Cerebellar cortex (tissue), 1 donor: Measurements from ENCODE around the gene PPP2R1B.
"Not testable (repeated sequence)": the region's sequence is repeated elsewhere in the genome, so short reads cannot be mapped to it uniquely, and the experiment has no call there.

Experiments used
- DNase-seq: peaks from one replicate; pipeline ENCODE4 v3.0.0-alpha.2; 2015; ENCODE audit warnings: low spot score

The PPP2R1B gene

DNA sequence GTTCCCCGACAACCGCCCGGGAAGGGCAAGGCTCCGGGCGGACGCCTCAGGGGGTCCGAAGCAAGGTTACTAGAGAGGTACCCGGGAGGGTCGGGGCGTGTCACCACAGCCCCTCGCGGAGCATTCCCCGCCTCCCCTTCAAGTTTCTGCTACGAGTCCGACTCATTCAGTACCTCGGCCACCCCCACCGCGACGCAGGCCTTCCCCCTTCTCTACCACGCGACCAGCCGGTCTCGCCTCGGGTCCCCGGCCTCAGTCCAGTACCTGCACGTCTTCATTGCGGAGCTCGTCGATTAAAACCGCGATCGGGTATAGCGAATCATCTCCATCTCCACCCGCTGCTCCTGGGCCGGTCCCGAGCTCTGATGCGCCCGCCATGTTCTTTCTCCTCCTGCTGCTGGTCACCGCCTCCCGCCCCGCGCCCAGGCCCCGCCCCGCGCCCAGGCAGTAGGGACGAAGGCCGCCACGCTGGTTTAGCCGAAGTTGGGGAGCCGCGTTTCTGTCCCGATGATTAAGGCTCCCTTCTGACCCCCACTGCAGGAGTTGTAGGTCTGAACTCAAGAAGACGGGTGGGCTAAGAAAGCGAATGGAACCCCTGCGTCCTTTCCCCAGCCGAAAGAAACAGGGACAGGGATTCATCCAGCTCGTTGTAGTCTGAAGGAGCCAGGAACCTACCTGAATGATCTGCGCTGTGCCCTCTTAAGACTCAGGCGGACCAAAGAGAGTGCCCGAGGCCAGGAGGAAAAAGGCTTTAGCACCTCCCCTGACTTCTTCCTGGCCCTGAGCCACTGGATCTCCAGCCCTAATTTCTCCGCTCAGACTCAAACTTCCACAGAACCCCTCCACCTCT lies at the start of gene PPP2R1B:
Gene PPP2R1B (minus strand): TSS at position 406 of the 850 bp plus-strand sequence. CDS start 28 bp downstream, at position 378.
- peak; percentile 89 for DNase-seq

DNA sequence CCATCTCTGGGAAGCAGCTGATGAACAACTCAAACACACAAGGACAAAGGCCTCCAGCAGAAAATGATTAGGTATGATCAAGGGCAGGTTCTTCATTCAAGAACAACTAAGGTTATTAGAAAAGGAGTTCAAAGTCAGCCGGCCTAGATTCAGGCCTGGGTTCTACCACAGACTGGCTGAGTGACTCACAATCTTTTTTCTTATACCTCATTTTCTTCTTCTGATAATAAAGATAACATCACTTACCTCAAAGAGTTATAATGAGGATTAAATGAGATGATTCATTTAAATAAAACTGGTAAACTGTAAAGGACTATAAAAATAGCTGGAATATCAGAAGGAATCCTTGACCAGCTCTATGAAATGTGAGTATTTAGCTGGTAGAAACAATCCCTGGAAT lies 49.3 kb upstream of the PPP2R1B start:
- DNase-seq = no peak

DNA sequence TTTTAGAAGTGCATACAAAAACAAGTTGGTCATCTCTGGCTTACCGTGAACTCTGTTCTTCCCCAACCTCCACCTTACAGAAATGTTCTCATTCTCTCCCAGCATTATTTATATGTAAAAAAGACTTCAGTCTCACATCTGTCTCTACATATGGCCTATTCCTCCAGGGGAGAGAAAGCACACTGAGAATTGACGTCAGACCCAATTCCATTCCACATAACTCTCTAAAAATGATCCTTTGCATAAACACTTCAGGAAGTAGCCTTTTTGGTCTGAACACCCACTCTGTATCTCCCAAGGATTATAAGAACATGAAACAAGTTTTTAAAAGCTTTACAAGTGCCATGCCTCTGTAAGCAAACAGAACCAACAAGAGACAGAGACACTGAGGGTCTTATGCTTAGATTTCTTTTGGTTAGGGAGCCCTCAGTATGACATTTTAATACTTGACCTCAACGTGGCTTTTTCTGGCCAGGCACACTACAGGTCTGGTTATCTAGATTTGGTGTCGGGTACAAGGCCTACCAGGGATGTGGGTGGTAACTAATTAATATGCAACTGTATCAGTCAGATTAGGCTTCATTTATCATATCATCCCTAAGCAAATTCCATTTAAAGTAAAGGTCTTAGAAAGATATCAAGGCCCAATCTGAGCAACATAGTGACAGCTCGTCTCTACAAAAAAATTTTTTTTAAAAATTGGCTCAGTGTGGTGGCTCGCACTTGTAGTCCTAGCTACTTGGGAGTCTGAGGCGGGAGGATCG lies 48.5 kb upstream of the PPP2R1B start:
- no peak for DNase-seq

DNA sequence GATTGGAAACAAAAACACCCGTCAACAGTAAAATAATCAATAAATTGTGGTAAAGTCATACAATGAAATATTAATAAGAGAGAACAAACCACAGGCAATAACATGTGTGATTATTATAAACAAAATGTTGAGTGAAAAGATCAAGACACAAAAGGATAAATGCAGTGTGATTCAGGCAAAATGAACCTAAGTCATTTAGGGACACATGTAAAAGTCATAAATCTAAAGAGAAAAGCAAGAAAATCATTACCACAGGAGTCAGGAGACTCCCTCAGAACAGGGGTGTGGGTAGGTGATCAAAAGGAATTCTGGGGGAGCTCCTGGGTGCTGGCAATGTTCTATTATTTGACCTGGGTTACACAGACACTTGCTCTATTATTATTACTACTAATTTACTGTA lies 47.9 kb upstream of the PPP2R1B start:
- DNase-seq = no peak

DNA sequence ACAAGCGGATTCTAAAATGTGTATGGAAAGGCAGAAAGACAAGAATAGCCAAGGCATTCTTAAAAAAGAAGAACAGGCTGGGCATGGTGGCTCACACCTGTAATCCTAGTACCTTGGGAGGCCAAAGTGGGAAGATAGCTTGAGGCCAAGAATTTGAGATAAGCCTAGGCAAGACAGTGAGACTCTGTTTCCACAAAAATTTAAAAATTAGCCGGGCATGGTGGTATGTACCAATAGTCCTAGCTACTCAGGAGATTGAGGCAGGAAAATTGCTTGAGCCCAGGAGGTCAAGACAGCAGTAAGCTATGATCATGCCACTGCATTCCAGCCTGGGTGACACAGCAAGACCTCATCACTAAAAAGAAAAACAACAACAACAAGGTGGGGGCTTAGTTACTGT lies 46.0 kb upstream of the PPP2R1B start:
- no peak for DNase-seq

DNA sequence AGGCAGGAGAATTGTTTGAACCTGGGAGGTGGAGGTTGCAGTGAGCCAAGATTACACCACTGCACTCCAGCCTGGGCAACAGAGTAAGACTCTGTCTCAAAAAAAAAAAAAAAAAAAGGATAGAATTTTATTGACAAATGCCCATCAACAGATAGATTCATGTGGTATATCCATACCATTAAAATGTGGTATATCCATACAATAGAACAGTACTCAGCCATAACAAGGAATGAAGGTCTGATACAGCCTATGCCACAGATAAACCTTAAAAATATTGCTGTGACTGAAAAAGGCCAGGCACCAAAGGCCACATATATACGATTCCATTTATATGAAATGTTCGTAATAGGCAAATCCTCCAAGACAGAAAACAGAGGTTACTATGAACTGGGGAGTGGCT lies 45.3 kb upstream of the PPP2R1B start:
- DNase-seq = no peak

DNA sequence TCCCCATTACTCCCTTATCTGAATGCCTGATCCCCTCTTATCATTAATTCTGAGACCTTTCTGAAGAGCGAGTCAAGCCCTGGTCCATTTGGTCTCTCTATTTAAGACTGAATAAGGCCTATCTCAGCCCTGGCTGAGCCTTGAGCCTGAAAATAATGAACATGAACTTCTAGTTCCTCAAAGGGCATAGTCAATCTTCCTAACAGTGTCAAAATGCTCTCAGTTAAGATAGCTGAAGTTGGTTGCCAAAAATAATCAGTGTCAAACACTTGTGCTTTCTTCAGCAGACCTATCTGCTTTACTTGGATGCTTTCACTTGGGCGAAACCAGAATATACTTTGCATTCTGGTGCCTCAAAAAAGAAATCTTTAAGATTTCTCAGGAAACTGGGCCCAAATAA lies 42.6 kb upstream of the PPP2R1B start:
- no peak for DNase-seq

DNA sequence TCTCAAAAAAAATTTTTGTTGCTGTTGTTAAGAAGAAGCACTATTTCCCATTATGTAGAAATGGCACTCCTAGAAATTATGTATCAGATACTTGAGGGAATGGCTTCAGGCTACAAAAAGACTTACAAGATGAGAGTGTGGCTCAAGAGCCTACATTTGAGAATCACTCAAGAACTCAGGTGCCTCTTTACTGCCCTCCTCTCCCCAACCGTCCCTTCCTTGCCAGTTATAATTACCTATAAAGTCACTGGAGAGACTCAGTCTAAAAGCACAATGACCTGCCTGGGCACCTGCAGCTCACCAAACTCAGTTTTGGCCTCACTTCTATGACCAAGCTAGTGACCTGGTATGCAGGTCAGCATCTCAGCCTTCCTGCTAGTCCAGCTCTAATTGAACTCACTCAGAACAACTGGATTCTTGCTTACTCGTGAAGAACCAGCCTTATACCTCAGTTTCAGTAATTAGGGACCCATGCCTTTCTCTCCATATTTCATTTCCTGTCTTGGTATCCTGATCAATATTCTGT lies 41.9 kb upstream of the PPP2R1B start:
- no peak for DNase-seq

DNA sequence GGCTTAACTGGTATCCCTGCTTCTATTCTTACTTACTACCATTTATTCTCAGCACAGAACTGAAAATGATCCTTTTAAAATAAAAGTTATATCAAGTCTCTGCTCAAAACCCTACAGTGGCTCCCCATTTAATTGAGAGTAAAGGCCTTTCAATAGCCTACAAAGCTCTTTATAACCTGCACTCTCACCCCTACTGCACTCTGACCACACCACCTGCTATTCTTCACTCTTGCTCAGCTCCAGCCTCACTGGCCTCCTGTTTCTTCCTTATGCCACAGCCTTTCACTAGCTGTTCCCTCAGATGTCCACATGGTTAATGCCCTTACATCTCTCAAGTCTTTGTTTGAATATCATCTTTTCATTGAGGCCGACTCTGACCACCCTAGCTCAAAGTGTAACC lies 40.9 kb upstream of the PPP2R1B start:
- DNase-seq = no peak

DNA sequence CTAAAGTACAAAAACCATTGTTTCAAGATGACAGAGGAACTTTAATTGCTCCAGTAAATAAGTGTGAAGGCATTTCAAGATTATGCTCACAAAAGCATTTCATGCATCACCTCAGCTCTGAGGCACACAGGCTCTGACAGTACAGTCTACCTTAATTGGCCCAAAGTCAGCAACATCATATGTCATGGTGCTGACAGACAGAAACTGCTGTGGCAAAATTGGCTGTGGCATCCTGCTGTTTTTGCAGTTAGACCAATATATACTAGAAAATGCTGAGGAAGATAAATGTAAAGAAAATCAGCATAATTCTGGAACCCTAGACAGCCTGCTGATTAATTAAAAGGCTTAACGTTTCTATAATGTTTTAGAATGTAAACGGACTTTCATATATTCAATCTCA lies 34.9 kb upstream of the PPP2R1B start:
- DNase-seq = peak; percentile 77

DNA sequence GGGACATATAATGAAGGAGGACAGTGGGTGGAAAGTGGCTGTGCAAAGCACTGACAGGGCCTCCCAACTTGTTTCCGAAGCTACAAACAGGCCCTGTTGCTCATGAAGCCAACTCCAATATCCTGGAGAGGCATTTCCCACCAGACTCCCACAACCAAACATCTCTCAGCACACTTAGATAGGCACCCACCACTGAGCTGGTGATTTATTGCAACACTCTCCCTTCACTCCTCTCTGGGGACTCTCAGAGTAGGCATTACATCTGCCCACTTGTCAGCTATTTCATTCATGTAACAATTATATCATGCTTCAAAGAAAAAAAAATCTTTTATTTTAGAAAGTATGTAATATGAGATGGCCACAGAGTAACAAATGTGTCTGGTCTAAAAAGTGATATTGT lies 32.1 kb upstream of the PPP2R1B start:
- DNase-seq = no peak

DNA sequence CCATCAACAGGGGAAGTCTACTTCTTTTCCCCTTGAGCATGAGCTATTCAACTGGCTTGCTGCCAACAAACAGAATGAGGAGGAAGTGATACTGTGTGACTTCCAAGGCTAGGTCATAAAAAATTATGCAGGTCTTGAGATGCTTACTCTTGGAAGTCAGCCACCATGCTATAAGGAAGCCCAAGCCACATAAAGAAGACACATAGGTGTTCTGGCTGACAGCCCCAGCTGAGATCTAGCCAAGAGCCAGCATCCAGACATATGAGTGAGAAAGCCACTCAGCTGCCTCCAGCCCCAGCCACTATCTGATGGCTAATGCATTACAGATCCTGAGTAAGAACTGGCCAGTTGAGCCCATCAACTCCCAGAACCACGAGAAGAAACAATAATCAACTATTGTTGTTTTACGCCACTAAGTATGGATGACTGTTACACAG lies 31.0 kb upstream of the PPP2R1B start:
- DNase-seq = no peak

DNA sequence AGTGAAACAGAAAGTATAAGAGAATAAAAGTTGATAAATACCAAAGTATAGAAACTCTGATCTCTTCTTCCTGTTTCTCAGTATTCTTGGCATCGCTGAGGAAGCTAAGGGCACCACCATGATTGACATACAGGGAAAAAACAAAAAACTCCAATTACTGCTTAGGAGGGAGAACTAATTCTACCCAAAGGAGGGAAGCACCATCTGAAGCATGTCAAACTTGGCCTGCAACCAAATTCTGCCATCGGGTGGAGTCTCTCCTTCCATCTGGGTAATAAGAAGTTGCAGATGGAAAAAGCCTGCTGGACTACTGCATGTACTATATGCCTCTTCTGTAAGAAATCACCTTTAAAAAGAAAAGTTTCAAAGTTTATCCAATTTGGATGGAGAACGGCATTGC lies 30.5 kb upstream of the PPP2R1B start:
- peak; percentile 85 for DNase-seq

DNA sequence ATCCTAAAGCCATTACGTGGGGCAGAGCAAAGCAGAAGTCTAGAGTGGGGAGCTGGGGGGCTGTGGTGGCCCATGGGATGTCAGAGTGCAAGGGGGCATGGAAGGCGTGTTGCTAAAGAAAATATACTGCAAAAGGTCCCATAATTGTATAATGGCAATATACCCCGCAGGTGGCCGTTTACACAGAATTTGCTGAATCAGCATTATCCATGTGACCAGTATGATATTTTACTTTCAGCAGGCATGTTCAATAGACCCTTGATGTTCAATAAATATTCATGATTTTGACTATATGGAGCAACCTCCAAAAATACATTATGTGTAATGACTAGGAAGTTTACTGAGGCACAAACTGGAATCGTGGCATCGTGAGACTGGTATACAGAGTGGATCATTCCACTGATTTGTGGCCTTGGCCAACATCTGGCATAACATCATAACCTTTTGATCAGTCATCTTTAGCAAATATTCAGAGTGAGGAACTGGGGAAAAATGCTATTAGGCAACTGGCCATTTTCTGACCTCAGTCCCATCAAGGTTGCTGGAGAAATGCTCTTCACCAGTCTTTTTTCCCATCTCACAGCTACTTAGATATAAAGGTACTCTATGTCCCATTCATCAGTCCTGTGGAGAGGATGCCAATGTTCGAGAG lies 29.3 kb upstream of the PPP2R1B start:
- DNase-seq = no peak

DNA sequence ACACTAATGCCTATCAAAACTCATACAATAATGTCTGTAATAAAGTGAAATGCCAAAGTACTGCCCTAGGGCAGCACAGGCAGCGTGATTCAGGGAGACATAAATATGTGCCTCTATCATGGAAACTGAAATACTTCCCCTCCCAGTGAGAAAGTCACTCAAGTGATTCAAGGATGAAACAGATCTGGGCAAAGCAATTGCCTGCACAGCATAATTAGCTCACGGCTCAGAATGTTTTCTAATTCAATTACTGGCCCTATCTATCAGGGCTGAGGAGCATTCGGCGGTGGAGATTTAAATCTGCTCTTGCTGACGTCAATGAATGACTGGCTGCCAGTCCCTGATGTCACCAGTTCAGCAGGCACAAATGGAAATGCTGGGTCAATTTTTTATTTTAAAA lies 27.7 kb upstream of the PPP2R1B start:
- peak; percentile 31 for DNase-seq

DNA sequence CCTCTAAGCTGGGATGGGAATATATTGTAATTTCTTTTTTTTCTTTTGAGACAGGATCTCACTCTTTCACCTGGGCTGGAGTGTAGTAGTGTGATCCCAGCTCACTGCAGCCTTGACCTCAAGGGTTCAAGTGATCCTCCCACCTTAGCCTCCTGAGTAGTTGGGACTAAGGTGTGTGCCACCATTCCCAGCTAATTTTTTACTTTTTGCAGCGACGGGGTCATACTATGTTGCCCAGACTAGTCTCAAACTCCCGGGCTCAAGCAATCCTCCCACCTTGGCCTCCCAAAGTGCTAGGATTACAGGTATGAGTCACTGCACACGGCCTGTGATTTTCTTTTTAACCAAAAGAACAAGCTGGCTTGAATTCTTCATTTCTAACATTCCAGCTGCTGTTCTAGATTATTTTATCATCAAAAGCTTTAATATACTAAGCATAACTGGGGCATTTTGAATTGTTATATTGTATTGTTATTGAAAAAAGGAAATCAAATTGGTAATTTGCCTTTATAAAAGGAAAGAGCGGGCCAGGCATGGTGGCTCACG lies 26.8 kb upstream of the PPP2R1B start:
- no peak for DNase-seq

DNA sequence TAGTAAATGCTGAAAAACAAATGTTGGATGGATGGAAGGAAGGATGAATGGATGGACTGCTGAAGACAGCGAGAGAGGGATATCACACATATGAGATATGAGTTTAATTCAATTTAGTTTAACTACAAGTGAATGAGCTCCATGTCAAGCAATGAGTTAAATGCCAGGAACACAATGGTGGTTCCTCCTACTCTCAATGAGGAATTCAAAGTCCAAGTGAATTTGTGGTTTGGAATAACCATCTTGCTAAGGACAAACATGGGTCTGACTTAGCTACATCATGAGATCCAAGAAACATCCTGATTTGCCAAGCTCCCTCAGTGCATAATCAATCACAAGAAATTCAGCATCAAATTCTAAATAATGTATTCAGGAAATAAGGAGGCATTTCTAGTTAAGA lies 26.1 kb upstream of the PPP2R1B start:
- no peak for DNase-seq

DNA sequence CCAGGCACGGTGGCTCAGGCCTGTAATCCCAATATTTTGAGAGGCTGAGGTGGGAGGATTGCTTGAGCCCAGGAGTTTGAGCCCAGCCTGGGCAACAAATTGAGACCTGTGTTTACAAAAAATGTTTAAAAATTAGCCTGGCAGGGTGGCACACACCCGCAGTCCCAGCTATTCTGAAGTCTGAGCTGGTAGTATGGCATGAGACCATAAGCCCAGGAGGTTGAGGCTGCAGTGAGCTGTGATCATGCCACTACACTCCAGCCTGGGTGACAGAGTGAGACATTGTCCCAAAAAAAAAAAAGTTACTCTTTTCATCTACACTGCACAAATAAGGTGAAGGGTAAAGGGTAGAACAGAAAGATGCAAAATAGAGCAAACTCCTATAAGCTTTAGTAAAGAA lies 22.3 kb upstream of the PPP2R1B start:
- no peak for DNase-seq

DNA sequence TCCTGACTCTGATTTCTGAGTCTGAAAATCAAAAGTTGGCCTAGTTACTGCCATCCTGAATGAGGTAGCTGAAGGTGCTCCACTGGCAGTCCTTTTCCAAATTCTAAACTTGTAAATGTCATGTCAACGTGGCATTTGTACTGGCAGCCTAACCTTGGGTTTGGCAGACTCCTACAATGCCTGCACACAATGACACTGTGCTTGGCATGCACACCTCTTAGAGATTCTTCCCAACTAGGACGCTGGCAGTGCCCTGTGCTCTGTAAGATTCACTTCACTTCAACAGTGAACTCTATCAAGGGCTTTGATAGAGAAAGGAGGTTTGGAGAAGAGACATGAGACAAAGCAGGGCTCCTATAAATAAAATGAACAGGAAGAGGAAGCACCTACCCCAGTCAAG lies 21.9 kb upstream of the PPP2R1B start:
- peak; percentile 28 for DNase-seq

DNA sequence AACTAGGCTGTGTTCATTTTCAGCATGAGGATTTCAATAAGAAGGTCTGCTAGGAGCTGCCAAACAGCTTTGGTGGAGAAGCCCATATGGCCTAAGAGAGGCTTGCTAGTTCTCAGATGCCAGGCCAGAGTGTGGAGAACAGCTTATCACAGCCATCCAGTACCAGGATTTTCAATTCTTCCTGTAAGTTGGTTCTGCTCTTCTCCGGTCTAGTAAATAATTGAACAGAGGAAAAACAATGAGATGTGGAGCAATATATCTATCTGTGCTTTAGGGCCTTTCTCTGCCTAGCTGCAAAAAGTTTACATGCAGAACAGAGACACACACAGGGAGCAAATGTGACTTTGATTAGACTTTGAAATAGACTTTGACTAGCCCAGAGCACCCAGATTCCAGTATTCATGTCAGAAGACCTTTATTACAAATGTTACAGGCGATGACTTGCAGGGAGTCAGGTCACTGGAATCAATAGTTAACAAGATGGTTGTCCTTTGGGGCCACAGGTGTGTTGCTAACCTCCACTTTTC lies 19.8 kb upstream of the PPP2R1B start:
- peak; percentile 75 for DNase-seq

DNA sequence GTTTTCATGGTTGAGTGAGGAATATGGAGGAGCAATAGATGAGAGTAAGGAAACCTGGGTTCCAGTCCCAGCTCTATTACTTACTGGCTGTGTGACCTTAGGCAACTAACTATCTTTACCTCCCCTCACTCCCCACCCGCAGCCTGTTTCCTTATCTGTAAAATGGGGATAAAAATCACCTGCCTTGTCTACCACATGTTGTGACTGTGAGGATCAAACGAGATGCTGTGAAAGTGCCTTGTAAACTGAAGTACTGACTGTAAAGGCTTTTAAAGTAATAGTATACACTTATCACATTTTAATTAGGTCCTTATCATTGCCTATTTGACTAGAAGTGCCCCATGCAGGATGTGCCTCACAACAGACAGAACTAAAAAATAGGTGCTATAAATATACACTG lies 18.9 kb upstream of the PPP2R1B start:
- no peak for DNase-seq

DNA sequence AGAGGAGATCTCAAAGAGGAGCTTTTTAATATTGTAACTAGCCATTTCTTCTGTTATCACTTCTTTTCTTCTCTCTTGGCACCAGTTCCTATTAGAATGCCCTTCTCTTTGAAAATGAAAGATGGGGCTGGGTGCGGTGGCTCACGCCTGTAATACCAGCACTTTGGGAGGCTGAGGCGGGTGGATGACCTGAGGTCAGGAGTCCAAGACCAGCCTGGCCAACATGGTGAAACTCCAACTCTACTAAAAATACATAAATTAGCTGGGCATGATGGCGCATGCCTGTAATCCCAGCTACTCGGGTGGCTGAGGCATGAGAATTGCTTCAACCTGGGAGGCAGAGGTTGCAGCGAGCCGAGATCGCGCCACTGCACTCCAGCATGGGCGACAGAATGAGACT lies 18.1 kb upstream of the PPP2R1B start:
- DNase-seq = not testable (repeated sequence)
